SIG-M5 treated with dmso at 0.1 percent for 504 hours (cell line): Measurements from ENCODE around the gene PRRG1.
"Not testable (repeated sequence)": the region's sequence is repeated elsewhere in the genome, so short reads cannot be mapped to it uniquely, and the experiment has no call there.

Experiments
- DNase-seq: peaks from one replicate; lab custom pipeline; 2025; ENCODE audit not compliant: unreplicated experiment; lab: John Stamatoyannopoulos, UW

The PRRG1 gene

DNA sequence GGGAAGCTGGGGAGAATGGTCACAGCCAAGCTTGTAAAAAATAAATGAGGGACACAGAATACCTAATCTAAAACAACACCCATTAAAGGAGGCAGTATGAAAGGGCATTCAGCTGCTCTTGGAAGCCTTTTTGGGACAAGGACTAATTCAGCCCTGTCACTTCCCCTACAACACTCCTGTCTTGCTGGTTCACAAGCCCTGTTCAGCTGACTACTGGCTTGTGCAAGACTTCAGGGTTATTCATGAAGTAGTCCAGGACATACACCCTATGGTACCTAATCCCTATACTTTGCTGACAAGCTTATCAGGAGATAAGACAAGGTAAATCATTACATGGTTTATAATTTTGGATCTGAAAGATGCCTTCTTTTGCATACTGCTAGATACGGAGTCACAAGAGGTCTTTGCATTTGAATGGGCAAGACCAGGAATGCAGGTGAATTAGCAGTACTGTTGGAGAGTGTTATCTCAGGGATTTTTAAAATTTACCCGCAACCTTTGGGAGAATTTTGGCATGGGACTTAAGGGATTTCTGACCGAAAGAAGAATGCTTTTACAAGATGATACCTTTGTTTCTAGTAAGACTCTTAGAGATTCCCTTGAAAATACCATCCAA, 119.1 kb downstream of the PRRG1 start:
- DNase-seq = no peak

DNA sequence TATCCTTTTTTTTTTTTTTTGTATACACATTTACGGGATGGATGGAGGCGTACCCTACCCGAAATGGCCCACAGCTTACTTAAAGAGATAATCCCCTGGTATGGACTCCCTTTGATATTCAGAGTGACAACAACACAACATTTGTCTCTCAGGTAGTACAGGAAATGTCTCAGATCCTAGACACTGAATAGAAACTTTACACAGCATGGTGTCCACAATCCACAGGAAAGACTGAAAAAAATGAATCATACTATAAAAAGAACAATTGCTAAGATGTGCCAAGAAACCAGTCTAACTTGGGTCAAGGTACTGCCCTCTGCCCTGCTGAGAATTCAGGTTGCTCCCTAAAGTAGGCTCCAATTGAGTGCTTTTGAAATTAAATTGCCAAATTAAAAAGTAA, 121.5 kb downstream of the PRRG1 start:
- no peak for DNase-seq

- DNase-seq = no peak
Measured at GRCh38 chrX:37472836-37473235, 123.7 kb downstream of the PRRG1 start.

GRCh38 chrX:37474478-37474877, 125.3 kb downstream of the PRRG1 start:
- no peak for DNase-seq

GRCh38 chrX:37476571-37477170, 127.5 kb downstream of the PRRG1 start:
- DNase-seq = no peak

- DNase-seq = not testable (repeated sequence)
Measured at GRCh38 chrX:37484335-37484734, 135.2 kb downstream of the PRRG1 start.

DNA sequence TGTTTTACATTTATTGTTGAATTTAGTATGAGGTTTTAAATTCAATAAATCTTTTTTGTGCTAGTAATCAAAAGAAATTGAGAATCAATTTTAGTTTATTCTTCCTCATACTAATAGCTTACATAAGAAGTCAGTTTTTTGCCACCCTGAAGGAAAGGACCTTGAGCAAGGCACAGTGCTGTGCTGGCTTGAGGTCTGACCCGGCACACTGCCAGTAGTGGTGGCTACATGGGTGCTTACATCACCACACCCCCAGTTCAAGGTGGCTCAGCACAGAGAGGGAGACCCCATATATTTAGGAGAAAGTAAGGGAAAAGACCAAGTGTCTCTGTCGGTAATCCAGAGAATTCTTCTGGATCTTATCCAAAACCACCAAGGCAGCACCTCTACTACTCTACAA, 136.3 kb downstream of the PRRG1 start:
- DNase-seq = no peak

- DNase-seq = no peak
Measured at GRCh38 chrX:37487271-37487670, 138.1 kb downstream of the PRRG1 start.

DNA sequence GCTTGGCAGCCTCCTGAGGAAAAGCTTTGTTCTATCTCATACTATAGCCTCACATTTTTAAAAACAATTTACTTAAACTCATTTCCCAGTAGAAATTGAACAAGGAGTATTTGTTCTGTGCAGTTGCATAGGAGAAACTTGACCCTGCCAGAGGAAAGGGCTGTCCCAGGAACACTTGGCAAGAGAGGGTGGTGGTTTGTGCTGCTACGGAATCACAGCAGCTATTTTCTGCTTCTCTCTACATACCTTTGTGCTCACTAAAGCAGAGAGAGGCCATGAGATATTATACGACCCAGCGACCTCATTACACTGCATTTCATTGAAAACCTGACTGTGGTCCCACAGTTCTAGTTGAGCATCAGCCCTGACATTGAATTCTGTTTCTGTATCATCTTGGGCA, 139.2 kb downstream of the PRRG1 start:
- no peak for DNase-seq

DNA sequence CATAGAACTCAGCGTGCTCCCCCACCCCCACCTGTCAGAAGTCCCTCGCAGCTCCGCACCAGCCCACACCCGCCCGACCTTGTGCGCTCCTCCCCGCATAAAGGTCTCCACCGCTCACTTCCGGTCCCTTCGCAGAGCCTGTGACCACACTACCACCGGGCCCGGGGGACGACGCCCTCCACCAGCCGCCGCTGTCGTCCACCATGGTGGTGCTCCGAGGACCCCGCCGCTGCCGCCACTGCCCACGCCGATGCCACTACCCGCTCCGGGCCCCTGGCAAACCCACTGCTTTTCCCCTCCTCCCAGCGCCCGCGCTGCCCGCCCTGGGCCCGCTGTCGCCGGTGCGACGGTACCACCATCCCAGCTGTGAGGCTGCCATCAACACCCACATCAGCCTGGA, 142.5 kb downstream of the PRRG1 start:
- DNase-seq = no peak

DNA sequence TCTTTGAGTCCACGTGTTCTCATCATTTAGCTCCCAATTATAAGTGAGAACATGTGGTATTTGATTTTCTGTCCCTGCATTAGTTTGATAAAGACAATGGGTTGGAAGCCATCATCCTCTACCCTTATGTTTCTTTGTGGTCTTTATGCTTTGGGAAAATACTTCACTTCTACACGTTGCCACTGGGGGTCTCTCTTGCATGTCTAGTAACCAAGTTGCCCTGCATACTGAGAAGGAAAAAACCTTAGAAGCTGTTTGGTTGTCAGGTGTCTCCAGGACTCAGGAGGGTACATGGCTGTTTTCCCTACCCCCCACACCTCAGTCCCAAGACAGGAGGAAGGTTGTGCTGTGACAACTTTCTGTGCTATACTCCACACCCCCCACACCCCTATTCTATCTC, 146.6 kb downstream of the PRRG1 start:
- DNase-seq = not testable (repeated sequence)

GRCh38 chrX:37497126-37497525, 148.0 kb downstream of the PRRG1 start:
- not testable (repeated sequence) for DNase-seq

DNA sequence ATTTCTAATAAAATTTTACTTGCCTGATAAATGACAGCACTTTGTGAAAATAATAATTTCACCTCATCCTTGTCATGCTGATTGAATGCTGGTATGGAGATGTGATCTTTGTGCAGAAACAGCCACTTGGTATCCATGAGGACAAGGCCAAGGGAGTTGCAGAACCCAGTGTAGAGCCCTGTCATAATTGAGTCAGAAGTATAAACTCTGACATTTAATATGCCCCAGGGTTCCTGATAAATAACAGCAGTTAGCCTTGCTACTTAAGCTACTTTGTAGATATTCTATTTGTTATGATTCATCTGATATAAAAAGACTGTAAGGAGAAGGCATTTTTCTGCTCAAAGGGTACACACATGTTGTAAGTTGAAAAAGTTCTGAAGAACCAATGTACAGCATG, 149.2 kb downstream of the PRRG1 start:
- not testable (repeated sequence) for DNase-seq

- DNase-seq = not testable (repeated sequence)
Measured at GRCh38 chrX:37499649-37500048, 150.5 kb downstream of the PRRG1 start.

DNA sequence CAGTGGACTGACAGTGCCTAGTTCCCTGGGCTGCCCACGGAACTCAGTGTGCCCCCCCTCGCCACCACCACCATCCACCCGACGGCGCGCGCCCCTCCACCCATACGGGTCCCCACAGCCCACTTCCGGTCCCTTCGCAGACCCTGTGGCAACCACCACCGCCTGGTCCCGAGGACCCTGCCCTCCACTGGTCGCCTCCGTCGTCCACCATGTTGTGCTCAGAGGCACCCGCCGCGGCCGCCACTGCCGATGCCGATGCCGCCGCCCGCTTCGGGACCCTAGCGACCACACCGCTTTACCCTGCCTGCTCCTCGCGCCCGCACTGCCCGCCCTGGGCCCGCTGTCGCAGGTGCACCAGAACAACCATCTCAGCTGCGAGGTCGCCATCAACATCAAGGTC, 155.8 kb downstream of the PRRG1 start:
- DNase-seq = no peak
